Measurements from ENCODE around the gene RABGEF1. TPM values are rescaled to one million over a fixed set of nuclear protein-coding genes. Genes with fewer than 3 reads are reported as not detected.
A peak's percentile ranks its signal among the peaks of the same experiment; 100 is the strongest.

The RABGEF1 gene
- total and polyA plus RNA-seq, 9 of the 15 experiments (the other 6 are each of a cell fraction or from before 2014, with no cell fraction given) = 7.0 to 29.3 (median 20.5) TPM

DNA sequence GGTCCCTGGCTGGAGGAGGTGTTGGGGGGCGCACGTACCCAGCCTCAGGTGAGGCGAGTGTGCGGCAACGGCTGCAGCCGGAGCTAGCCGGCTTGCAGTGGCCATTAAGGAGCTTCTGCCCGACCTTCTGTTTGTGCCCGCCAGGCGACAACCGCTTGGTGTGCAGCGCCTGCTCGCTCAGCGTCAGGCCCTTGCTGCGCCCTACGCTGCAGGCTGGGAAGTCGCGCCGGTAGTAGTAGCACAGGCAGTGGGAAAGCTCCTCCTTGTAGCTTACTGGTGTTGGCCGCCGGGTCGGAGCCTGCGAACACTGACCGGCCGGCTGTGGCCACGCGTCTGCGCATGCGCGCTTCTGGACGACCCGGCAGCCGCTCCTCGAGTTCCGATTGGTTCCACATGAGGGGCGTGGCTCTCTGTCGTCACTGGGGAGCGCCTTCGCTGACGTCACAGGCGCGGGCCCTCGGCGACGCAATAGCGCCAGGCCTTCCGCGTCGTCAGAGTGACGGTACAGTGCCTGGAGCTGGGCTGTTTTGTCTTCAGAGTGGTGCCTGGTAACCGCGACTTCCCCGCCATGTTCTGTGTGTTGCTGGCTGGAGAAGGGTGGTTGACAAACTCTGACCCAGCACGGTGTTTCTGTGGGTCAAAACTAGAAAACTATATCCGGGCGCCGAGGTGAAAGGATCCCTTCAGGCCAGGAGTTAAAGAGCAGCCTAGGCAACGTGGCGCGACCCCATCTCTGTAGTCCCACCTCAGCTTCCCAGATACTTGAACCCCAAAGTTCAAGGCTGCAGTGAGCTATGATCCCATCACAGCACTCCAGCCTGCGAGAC, 104.2 kb downstream of the RABGEF1 start (continued):
- TF ChIP-seq ETV6 (IDR thresholded peaks at IDR 0.05; ENCODE audit: borderline replicate concordance in 1 of 2, low read depth in 2 of 2, low read length in 1 of 2) (peak in 1 of 2 experiments; percentile 36; a peak in 1 of 4 replicates), ETV6 (CRISPR knock-in tag; IDR thresholded peaks at IDR 0.05; ENCODE audit: borderline replicate concordance) (no peak), NR4A1 (CRISPR knock-in tag; IDR thresholded peaks at IDR 0.05) (0 out of 2 replicates have a peak, but pooled peaks have one; percentile 8), NR4A1 (tag; IDR thresholded peaks at IDR 0.05) (no peak), SREBF2 (CRISPR knock-in tag; IDR thresholded peaks at IDR 0.05) (no peak), EP400 (IDR thresholded peaks at IDR 0.05) (peak; percentile 98), SRSF7 (optimal IDR thresholded peaks at IDR 0.05; ENCODE audit: low read depth, low read length) (no peak), RUNX1 (IDR thresholded peaks at IDR 0.05; ENCODE audit: low read depth) (no peak), ZNF589 (CRISPR knock-in tag; IDR thresholded peaks at IDR 0.05; ENCODE audit: low read depth) (peak; percentile 43; the same call in 1 of the 2 replicates), U2AF1 (optimal IDR thresholded peaks at IDR 0.05; ENCODE audit: low read depth, low read length) (no peak), SPI1 (IDR thresholded peaks at IDR 0.05; ENCODE audit: borderline replicate concordance, low read depth, low read length) (0 out of 2 replicates have a peak, but pooled peaks have one; percentile 0), RBM15 (IDR thresholded peaks at IDR 0.05; ENCODE audit: insufficient read depth, low read length) (no peak)
- TF ChIP-seq, protein P1, sequence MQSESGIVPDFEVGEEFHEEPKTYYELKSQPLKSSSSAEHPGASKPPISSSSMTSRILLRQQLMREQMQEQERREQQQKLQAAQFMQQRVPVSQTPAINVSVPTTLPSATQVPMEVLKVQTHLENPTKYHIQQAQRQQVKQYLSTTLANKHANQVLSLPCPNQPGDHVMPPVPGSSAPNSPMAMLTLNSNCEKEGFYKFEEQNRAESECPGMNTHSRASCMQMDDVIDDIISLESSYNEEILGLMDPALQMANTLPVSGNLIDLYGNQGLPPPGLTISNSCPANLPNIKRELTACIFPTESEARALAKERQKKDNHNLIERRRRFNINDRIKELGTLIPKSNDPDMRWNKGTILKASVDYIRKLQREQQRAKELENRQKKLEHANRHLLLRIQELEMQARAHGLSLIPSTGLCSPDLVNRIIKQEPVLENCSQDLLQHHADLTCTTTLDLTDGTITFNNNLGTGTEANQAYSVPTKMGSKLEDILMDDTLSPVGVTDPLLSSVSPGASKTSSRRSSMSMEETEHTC (IDR thresholded peaks at IDR 0.05) = no peak; the same call in 1 of the 2 replicates
- TF ChIP-seq, protein P2, sequence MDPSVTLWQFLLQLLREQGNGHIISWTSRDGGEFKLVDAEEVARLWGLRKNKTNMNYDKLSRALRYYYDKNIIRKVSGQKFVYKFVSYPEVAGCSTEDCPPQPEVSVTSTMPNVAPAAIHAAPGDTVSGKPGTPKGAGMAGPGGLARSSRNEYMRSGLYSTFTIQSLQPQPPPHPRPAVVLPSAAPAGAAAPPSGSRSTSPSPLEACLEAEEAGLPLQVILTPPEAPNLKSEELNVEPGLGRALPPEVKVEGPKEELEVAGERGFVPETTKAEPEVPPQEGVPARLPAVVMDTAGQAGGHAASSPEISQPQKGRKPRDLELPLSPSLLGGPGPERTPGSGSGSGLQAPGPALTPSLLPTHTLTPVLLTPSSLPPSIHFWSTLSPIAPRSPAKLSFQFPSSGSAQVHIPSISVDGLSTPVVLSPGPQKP (CRISPR knock-in tag; IDR thresholded peaks at IDR 0.05) = no peak
- TF ChIP-seq, protein P3, sequence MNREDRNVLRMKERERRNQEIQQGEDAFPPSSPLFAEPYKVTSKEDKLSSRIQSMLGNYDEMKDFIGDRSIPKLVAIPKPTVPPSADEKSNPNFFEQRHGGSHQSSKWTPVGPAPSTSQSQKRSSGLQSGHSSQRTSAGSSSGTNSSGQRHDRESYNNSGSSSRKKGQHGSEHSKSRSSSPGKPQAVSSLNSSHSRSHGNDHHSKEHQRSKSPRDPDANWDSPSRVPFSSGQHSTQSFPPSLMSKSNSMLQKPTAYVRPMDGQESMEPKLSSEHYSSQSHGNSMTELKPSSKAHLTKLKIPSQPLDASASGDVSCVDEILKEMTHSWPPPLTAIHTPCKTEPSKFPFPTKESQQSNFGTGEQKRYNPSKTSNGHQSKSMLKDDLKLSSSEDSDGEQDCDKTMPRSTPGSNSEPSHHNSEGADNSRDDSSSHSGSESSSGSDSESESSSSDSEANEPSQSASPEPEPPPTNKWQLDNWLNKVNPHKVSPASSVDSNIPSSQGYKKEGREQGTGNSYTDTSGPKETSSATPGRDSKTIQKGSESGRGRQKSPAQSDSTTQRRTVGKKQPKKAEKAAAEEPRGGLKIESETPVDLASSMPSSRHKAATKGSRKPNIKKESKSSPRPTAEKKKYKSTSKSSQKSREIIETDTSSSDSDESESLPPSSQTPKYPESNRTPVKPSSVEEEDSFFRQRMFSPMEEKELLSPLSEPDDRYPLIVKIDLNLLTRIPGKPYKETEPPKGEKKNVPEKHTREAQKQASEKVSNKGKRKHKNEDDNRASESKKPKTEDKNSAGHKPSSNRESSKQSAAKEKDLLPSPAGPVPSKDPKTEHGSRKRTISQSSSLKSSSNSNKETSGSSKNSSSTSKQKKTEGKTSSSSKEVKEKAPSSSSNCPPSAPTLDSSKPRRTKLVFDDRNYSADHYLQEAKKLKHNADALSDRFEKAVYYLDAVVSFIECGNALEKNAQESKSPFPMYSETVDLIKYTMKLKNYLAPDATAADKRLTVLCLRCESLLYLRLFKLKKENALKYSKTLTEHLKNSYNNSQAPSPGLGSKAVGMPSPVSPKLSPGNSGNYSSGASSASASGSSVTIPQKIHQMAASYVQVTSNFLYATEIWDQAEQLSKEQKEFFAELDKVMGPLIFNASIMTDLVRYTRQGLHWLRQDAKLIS (CRISPR knock-in tag; IDR thresholded peaks at IDR 0.05) = peak; percentile 55
- TF ChIP-seq, protein P4, sequence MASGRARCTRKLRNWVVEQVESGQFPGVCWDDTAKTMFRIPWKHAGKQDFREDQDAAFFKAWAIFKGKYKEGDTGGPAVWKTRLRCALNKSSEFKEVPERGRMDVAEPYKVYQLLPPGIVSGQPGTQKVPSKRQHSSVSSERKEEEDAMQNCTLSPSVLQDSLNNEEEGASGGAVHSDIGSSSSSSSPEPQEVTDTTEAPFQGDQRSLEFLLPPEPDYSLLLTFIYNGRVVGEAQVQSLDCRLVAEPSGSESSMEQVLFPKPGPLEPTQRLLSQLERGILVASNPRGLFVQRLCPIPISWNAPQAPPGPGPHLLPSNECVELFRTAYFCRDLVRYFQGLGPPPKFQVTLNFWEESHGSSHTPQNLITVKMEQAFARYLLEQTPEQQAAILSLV (tag; IDR thresholded peaks at IDR 0.05) = 0 out of 2 replicates have a peak, but pooled peaks have one; percentile 15
